ENCODE measurements around the gene SLC39A13.

SLC39A13 gene

GRCh38 chr11:47442514-47442913, 34.1 kb downstream of the SLC39A13 start:
- Histone ChIP-seq H3K9ac (ENCODE audit: low read length in 2 of 2) (no peak overlapping the region), H3K4me1 (ENCODE audit: control insufficient read depth, insufficient read depth, low read length) (peaks cover 7% of the 10 kb centered on the region), H3K36me3 (ENCODE audit: control insufficient read depth in 2 of 2, insufficient read depth in 2 of 2, low read length in 2 of 2) (no peaks in the 10 kb centered on the region), H3K27me3 (ENCODE audit: control insufficient read depth in 1 of 2, insufficient read depth in 2 of 2, low read length in 2 of 2) (no peaks in the 10 kb centered on the region), H3K27ac (ENCODE audit: low read length) (no peak overlapping the region), H3K9me3 (ENCODE audit: control insufficient read depth in 2 of 2, low read length in 2 of 2) (no peaks in the 10 kb centered on the region), H3K4me3 (ENCODE audit: low read length in 2 of 2) (no peak overlapping the region)

- Histone ChIP-seq H3K36me3 (ENCODE audit: control insufficient read depth in 2 of 2, insufficient read depth in 2 of 2, low read length in 2 of 2) (no peaks in the 10 kb centered on the region), H3K27ac (ENCODE audit: low read length) (no peak overlapping the region), H3K4me1 (ENCODE audit: control insufficient read depth, insufficient read depth, low read length) (peaks cover under 1% of the 10 kb centered on the region), H3K27me3 (ENCODE audit: control insufficient read depth in 1 of 2, insufficient read depth in 2 of 2, low read length in 2 of 2) (no peaks in the 10 kb centered on the region), H3K9ac (ENCODE audit: low read length in 2 of 2) (no peak overlapping the region), H3K4me3 (ENCODE audit: low read length in 2 of 2) (no peak overlapping the region), H3K9me3 (ENCODE audit: control insufficient read depth in 2 of 2, low read length in 2 of 2) (no peaks in the 10 kb centered on the region)
Measured at GRCh38 chr11:47443028-47443700, 34.8 kb downstream of the SLC39A13 start.

GRCh38 chr11:47443817-47444216, 35.4 kb downstream of the SLC39A13 start:
- H3K4me1 ChIP-seq (ENCODE audit: control insufficient read depth, insufficient read depth, low read length) = no peaks in the 10 kb centered on the region

GRCh38 chr11:47445840-47446239, 37.5 kb downstream of the SLC39A13 start:
- no peak overlapping the region for H3K4me3 ChIP-seq (ENCODE audit: low read length in 2 of 2)
- H3K36me3 ChIP-seq (ENCODE audit: control insufficient read depth in 2 of 2, insufficient read depth in 2 of 2, low read length in 2 of 2) = no peaks in the 10 kb centered on the region
- no peak overlapping the region for H3K27ac ChIP-seq (ENCODE audit: low read length)
- H3K4me1 ChIP-seq (ENCODE audit: control insufficient read depth, insufficient read depth, low read length) = no peaks in the 10 kb centered on the region
- no peaks in the 10 kb centered on the region for H3K27me3 ChIP-seq (ENCODE audit: control insufficient read depth in 1 of 2, insufficient read depth in 2 of 2, low read length in 2 of 2)
- H3K9me3 ChIP-seq (ENCODE audit: control insufficient read depth in 2 of 2, low read length in 2 of 2) = no peaks in the 10 kb centered on the region
- H3K9ac ChIP-seq (ENCODE audit: low read length in 2 of 2) = no peak overlapping the region

More at GRCh38 chr11:47443817-47444216, 35.4 kb downstream of the SLC39A13 start:
- H3K4me3 ChIP-seq (ENCODE audit: low read length in 2 of 2) = no peak overlapping the region
- H3K27me3 ChIP-seq (ENCODE audit: control insufficient read depth in 1 of 2, insufficient read depth in 2 of 2, low read length in 2 of 2) = no peaks in the 10 kb centered on the region
- no peaks in the 10 kb centered on the region for H3K9me3 ChIP-seq (ENCODE audit: control insufficient read depth in 2 of 2, low read length in 2 of 2)
- H3K9ac ChIP-seq (ENCODE audit: low read length in 2 of 2) = no peak overlapping the region
- H3K27ac ChIP-seq (ENCODE audit: low read length) = no peak overlapping the region
- H3K36me3 ChIP-seq (ENCODE audit: control insufficient read depth in 2 of 2, insufficient read depth in 2 of 2, low read length in 2 of 2) = no peaks in the 10 kb centered on the region

- Histone ChIP-seq H3K9me3 (ENCODE audit: control insufficient read depth in 2 of 2, low read length in 2 of 2) (no peaks in the 10 kb centered on the region), H3K36me3 (ENCODE audit: control insufficient read depth in 2 of 2, insufficient read depth in 2 of 2, low read length in 2 of 2) (no peaks in the 10 kb centered on the region), H3K4me3 (ENCODE audit: low read length in 2 of 2) (no peak overlapping the region), H3K27ac (ENCODE audit: low read length) (no peak overlapping the region), H3K27me3 (ENCODE audit: control insufficient read depth in 1 of 2, insufficient read depth in 2 of 2, low read length in 2 of 2) (no peaks in the 10 kb centered on the region), H3K9ac (ENCODE audit: low read length in 2 of 2) (no peak overlapping the region), H3K4me1 (ENCODE audit: control insufficient read depth, insufficient read depth, low read length) (no peaks in the 10 kb centered on the region)
Measured at GRCh38 chr11:47446833-47447232, 38.4 kb downstream of the SLC39A13 start.

GRCh38 chr11:47447906-47448305, 39.5 kb downstream of the SLC39A13 start:
- no peak overlapping the region for H3K4me3 ChIP-seq (ENCODE audit: low read length in 2 of 2)
- H3K27ac ChIP-seq (ENCODE audit: low read length) = no peak overlapping the region

DNA sequence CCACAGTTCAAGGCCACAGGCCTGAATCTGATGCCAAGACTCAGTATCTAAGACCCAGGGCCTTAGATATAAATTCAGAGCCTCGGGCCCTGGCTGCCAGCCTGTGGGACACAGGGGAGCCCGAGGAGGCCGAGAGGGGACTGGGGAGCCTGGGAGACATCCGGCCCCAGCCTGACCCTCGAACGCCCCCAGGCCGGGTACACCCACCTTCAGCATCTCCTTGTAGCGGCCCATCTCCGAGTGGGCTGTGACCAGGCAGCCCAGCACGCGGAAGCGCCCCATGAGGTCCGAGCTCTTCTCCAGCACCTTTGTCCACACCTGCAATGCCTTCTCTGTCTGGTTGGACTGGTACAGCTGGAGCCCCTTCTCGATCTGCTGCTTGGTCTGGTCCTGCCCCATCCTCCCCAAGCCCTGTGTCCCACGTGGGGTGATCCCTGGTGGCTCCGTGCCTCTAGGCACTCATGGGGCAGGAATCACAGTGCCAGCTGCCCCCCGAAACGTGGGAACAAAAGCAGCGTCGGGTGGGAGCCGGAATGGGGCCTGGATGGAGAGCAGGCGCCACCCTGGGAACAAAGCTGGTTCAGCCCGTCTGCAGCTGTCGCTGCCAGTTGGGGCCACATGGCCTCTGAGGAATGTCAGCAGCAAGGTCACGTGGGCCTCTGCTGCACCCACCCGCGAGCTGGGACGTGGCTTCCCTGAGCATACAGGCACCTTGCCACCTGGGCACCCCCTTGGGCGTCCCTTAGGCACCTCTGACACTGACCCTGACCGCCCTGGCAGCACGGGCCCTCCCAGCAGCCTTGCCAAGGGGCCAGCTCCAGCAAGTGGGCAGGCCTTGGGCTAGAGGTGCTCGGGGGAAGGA, 40.4 kb downstream of the SLC39A13 start, which contains the start of gene RAPSN:
Gene RAPSN (minus strand): TSS at position 571 of the 862 bp plus-strand sequence. CDS start 172 bp downstream, at position 399.
- Histone ChIP-seq H3K27ac (ENCODE audit: low read length) (no peak within 1 kb of the TSS), H3K4me3 (ENCODE audit: low read length in 2 of 2) (no peak within 1 kb of the TSS), H3K9ac (ENCODE audit: low read length in 2 of 2) (no peak within 1 kb of the TSS)

More at GRCh38 chr11:47447906-47448305, 39.5 kb downstream of the SLC39A13 start:
- no peaks in the 10 kb centered on the region for H3K9me3 ChIP-seq (ENCODE audit: control insufficient read depth in 2 of 2, low read length in 2 of 2)
- no peaks in the 10 kb centered on the region for H3K36me3 ChIP-seq (ENCODE audit: control insufficient read depth in 2 of 2, insufficient read depth in 2 of 2, low read length in 2 of 2)
- H3K4me1 ChIP-seq (ENCODE audit: control insufficient read depth, insufficient read depth, low read length) = no peaks in the 10 kb centered on the region
- no peaks in the 10 kb centered on the region for H3K27me3 ChIP-seq (ENCODE audit: control insufficient read depth in 1 of 2, insufficient read depth in 2 of 2, low read length in 2 of 2)
- no peak overlapping the region for H3K9ac ChIP-seq (ENCODE audit: low read length in 2 of 2)

GRCh38 chr11:47449541-47449940, 41.2 kb downstream of the SLC39A13 start:
- Histone ChIP-seq H3K4me1 (ENCODE audit: control insufficient read depth, insufficient read depth, low read length) (no peaks in the 10 kb centered on the region), H3K9me3 (ENCODE audit: control insufficient read depth in 2 of 2, low read length in 2 of 2) (no peaks in the 10 kb centered on the region), H3K4me3 (ENCODE audit: low read length in 2 of 2) (no peak overlapping the region), H3K27me3 (ENCODE audit: control insufficient read depth in 1 of 2, insufficient read depth in 2 of 2, low read length in 2 of 2) (no peaks in the 10 kb centered on the region), H3K9ac (ENCODE audit: low read length in 2 of 2) (no peak overlapping the region), H3K36me3 (ENCODE audit: control insufficient read depth in 2 of 2, insufficient read depth in 2 of 2, low read length in 2 of 2) (no peaks in the 10 kb centered on the region), H3K27ac (ENCODE audit: low read length) (no peak overlapping the region)

More for the DNA sequence above, 40.4 kb downstream of the SLC39A13 start, which contains the start of gene RAPSN:
- Histone ChIP-seq H3K36me3 (ENCODE audit: control insufficient read depth in 2 of 2, insufficient read depth in 2 of 2, low read length in 2 of 2) (no peaks in the 10 kb centered on the region), H3K27me3 (ENCODE audit: control insufficient read depth in 1 of 2, insufficient read depth in 2 of 2, low read length in 2 of 2) (no peaks in the 10 kb centered on the region), H3K4me1 (ENCODE audit: control insufficient read depth, insufficient read depth, low read length) (no peaks in the 10 kb centered on the region), H3K9me3 (ENCODE audit: control insufficient read depth in 2 of 2, low read length in 2 of 2) (no peaks in the 10 kb centered on the region)

GRCh38 chr11:47451436-47451835, 43.0 kb downstream of the SLC39A13 start:
- Histone ChIP-seq H3K9ac (ENCODE audit: low read length in 2 of 2) (no peak overlapping the region), H3K4me3 (ENCODE audit: low read length in 2 of 2) (no peak overlapping the region), H3K9me3 (ENCODE audit: control insufficient read depth in 2 of 2, low read length in 2 of 2) (no peaks in the 10 kb centered on the region), H3K27me3 (ENCODE audit: control insufficient read depth in 1 of 2, insufficient read depth in 2 of 2, low read length in 2 of 2) (no peaks in the 10 kb centered on the region), H3K4me1 (ENCODE audit: control insufficient read depth, insufficient read depth, low read length) (no peaks in the 10 kb centered on the region), H3K27ac (ENCODE audit: low read length) (no peak overlapping the region), H3K36me3 (ENCODE audit: control insufficient read depth in 2 of 2, insufficient read depth in 2 of 2, low read length in 2 of 2) (no peaks in the 10 kb centered on the region)

- Histone ChIP-seq H3K9ac (ENCODE audit: low read length in 2 of 2) (no peak overlapping the region), H3K27me3 (ENCODE audit: control insufficient read depth in 1 of 2, insufficient read depth in 2 of 2, low read length in 2 of 2) (no peaks in the 10 kb centered on the region), H3K27ac (ENCODE audit: low read length) (no peak overlapping the region), H3K9me3 (ENCODE audit: control insufficient read depth in 2 of 2, low read length in 2 of 2) (no peaks in the 10 kb centered on the region), H3K4me3 (ENCODE audit: low read length in 2 of 2) (no peak overlapping the region), H3K4me1 (ENCODE audit: control insufficient read depth, insufficient read depth, low read length) (no peaks in the 10 kb centered on the region), H3K36me3 (ENCODE audit: control insufficient read depth in 2 of 2, insufficient read depth in 2 of 2, low read length in 2 of 2) (no peaks in the 10 kb centered on the region)
Measured at GRCh38 chr11:47451990-47452389, 43.6 kb downstream of the SLC39A13 start.
